Measurements from ENCODE around the gene IGFLR1. TPM values are rescaled to one million over a fixed set of nuclear protein-coding genes. Genes with fewer than 3 reads are reported as not detected.

The IGFLR1 gene
- total and polyA plus RNA-seq, 2 of the 8 experiments (the other 6 are each of a cell fraction or from before 2014, with no cell fraction given) = 8.4 to 28.9 TPM

DNA sequence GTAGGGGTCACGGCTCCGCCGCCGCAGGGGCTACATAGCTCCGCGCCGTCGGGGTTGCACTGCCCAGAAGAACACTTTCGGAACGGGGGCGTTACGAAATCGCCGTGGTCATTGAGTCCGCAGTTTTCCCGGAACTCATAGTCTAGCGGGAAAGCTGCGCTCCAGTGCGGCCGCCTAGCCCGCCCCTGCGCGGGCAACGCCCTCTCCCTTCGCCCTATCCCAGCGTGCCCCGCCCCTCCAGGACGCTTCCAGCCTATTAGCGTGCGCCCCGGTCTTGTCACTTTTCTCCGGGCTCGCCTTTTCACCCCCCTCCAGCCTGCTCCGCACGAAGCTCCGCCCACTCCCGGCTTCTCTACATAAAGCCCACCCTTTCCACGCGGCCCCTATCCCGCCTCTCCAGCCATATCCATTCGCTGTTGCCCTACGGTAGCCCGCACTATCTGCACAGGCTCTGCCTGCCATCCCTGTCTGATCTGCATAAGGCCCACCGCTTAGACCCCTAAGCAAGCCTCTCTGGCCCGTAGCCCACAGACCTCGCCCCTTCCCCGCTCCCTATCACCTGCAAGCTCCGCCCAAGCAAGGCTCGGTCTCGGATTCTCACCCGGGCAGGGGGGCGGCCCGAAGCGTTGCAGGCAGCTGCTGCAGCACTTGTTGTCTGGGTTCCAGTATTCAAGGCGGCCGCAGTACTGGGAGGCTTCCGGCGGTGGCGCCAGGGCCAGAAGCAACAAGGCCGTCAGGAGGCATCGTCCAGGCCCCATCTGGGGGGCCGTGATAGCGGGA lies 1.6 kb downstream of the IGFLR1 start:
- FAIRE-seq = no peak
- no peak overlapping the region for H3K4ac ChIP-seq (replicated peaks; ENCODE audit: insufficient read length, low read depth, low read length)
- peak overlapping the region; percentile 70 to 78 for H3K4me2 ChIP-seq (ENCODE audit: insufficient read depth in 1 of 2, low read depth in 2 of 2, low read length in 2 of 2)
- H2BK5ac ChIP-seq (ENCODE audit: low read depth, low read length) = peak overlapping the region; percentile 85; the same call in 1 of the 2 replicates
- peaks cover 8 to 18% (median 14%) of the 10 kb centered on the region in 4 experiments; a peak in 5 of 8 replicates for H3K36me3 ChIP-seq (ENCODE audit: control insufficient read depth in 2 of 4, insufficient read depth in 4 of 4, low read length in 3 of 4)
- H2BK120ac ChIP-seq (replicated peaks; ENCODE audit: low read depth, low read length) = no peak overlapping the region
- H4K91ac ChIP-seq (replicated peaks; ENCODE audit: insufficient read length, low read length) = no peak overlapping the region
- H4K8ac ChIP-seq (ENCODE audit: extremely low read depth, insufficient read depth, low read length) = no peak overlapping the region
- WGBS, 2 experiments (ENCODE audit: extremely low coverage in 1 of 2, insufficient coverage in 1 of 2, insufficient read length in 1 of 2, insufficient replicate concordance in 2 of 2, low coverage in 1 of 2, low lambda C conversion rate in 2 of 2, missing lambda C conversion rate in 1 of 2) = 1% methylated on average over 57 of the region's 63 CpGs; no CpG with 5 or more reads in 1 of the 2 experiments
- no peak overlapping the region; the same call in 1 of the 2 replicates for H2BK12ac ChIP-seq (ENCODE audit: low read depth, low read length)
- no peak overlapping the region for H3K14ac ChIP-seq (ENCODE audit: insufficient read length)
- no peaks in the 10 kb centered on the region; the same call in 1 of the 2 replicates for H3K79me1 ChIP-seq (ENCODE audit: low read depth, low read length)
- peaks cover 0 to 9% of the 10 kb centered on the region in 2 experiments for H4K20me1 ChIP-seq (replicated peaks in 1 of 2; ENCODE audit: control insufficient read depth in 1 of 2, insufficient read depth in 2 of 2, low read length in 2 of 2)
- H3K56ac ChIP-seq (replicated peaks; ENCODE audit: insufficient read length, low read depth, low read length) = peak overlapping the region; percentile 44
- H3K79me2 ChIP-seq (ENCODE audit: control insufficient read depth in 1 of 2, insufficient read depth in 2 of 2, low read length in 2 of 2) = no peaks in the 10 kb centered on the region
- no peak overlapping the region for H3K23ac ChIP-seq (ENCODE audit: insufficient read length)
- peak overlapping the region; percentile 81 for H4K5ac ChIP-seq (ENCODE audit: insufficient read length, low read depth, low read length)
- H3K27me3 ChIP-seq (replicated peaks in 1 of 4; ENCODE audit: control insufficient read depth in 3 of 4, extremely low read depth in 1 of 4, insufficient read depth in 3 of 4, low read length in 3 of 4) = no peaks in the 10 kb centered on the region
- no peak overlapping the region for H2BK15ac ChIP-seq (ENCODE audit: low read length)
- peak overlapping the region; percentile 90 for H3K18ac ChIP-seq (ENCODE audit: extremely low read depth, low read length)
- peak overlapping the region; percentile 69; the same call in 1 of the 2 replicates for H3K27ac ChIP-seq (ENCODE audit: low read depth, low read length)
- H3K23me2 ChIP-seq (ENCODE audit: low read depth, low read length) = peaks cover 15% of the 10 kb centered on the region; the same call in 1 of the 2 replicates
- H2AFZ ChIP-seq (ENCODE audit: low read length) = peak overlapping the region; percentile 26; the same call in 1 of the 2 replicates
- peak; percentile 93 to 96 for DNase-seq (ENCODE audit: low read depth in 1 of 2, low spot score in 2 of 2)
- ChIA-PET CTCF (ENCODE audit: partially characterized antibody) (interaction anchor here (0.7 to 8.9 kb wide), 13 partner anchors 10 to 137 kb away, joined by 3 to 80 read pairs (median 4); no protein-coding TSS in a partner anchor), POLR2A (ENCODE audit: partially characterized antibody) (interaction anchor here (0.6 to 7.6 kb wide), 25 partner anchors 7 to 245 kb away, joined by 3 to 54 read pairs (median 4); partner anchors contain the start of genes APLP1, COX6B1, HSPB6 and LIN37)
- no peak overlapping the region for H2AK5ac ChIP-seq (ENCODE audit: low read depth, low read length)
- no peaks in the 10 kb centered on the region for H3K9me3 ChIP-seq (ENCODE audit: insufficient read depth in 2 of 2, low read depth in 1 of 2, low read length in 1 of 2)
- peak overlapping the region; percentile 72 to 86 (median 78) for H3K4me3 ChIP-seq (ENCODE audit: extremely low read depth in 1 of 4, insufficient read depth in 2 of 4, low read depth in 3 of 4, low read length in 4 of 4)
- H3K4me1 ChIP-seq (replicated peaks in 1 of 4; ENCODE audit: control insufficient read depth in 3 of 4, insufficient read depth in 4 of 4, low read length in 3 of 4) = peaks cover 0 to 6% (median 3%) of the 10 kb centered on the region in 4 experiments; a peak in 3 of 7 replicates
- H2BK20ac ChIP-seq (ENCODE audit: low read length) = no peak overlapping the region
- H3K9ac ChIP-seq (replicated peaks in 1 of 4; ENCODE audit: extremely low read depth in 1 of 4, low read depth in 3 of 4, low read length in 3 of 4) = peak overlapping the region in 3 of 4 experiments; percentile 51 to 64 (median 52); a peak in 6 of 7 replicates
- peak; percentile 90 for TF ChIP-seq CEBPB (IDR thresholded peaks at IDR 0.05; ENCODE audit: low read depth, low read length)
- TF ChIP-seq RFX5 (IDR thresholded peaks at IDR 0.05; ENCODE audit: borderline replicate concordance, low read depth, low read length) = peak; percentile 9; the same call in 1 of the 2 replicates
- TF ChIP-seq KDM1A (IDR thresholded peaks at IDR 0.05; ENCODE audit: borderline replicate concordance, low read length) = 0 out of 2 replicates have a peak, but pooled peaks have one; percentile 19
- no peak for TF ChIP-seq BCL11A (IDR thresholded peaks at IDR 0.05; ENCODE audit: low read depth in 2 of 2, low read length in 2 of 2)
- TF ChIP-seq SP4 (IDR thresholded peaks at IDR 0.05; ENCODE audit: low read length) = peak; percentile 91
- no peak for TF ChIP-seq SIRT6 (IDR thresholded peaks at IDR 0.05; ENCODE audit: low read length)
- TF ChIP-seq ASH2L (IDR thresholded peaks at IDR 0.05; ENCODE audit: low read length) = peak; percentile 40
- TF ChIP-seq CREB1 (IDR thresholded peaks at IDR 0.05) = no peak; the same call in 1 of the 2 replicates
- TF ChIP-seq, protein P1, sequence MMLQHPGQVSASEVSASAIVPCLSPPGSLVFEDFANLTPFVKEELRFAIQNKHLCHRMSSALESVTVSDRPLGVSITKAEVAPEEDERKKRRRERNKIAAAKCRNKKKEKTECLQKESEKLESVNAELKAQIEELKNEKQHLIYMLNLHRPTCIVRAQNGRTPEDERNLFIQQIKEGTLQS (IDR thresholded peaks at IDR 0.05; ENCODE audit: insufficient read depth, low read depth, low read length) = no peak

Data from H1 (cell line).